Activated T-cell treated with anti-CD3 and anti-CD28 coated beads, Interleukin-2, amount 50 U/mL, for 4 hours (primary cell): Measurements from ENCODE around the gene ITPKB. TPM values are rescaled to one million over a fixed set of nuclear protein-coding genes. Genes with fewer than 3 reads are reported as not detected.
"Not testable (repeated sequence)": the region's sequence is repeated elsewhere in the genome, so short reads cannot be mapped to it uniquely, and the experiment has no call there.

Source experiments
- ATAC-seq, 2 donors: fragments of 200-7000 bp; cut with Tn5 transposase; one replicate each; pipeline ENCODE4 v1.10.0; 2021
- DNase-seq: peaks from one replicate; pipeline ENCODE4 v3.0.0-alpha.2; 2020
- H3K27me3 Mint-ChIP-seq: one replicate; pipeline ENCODE4 v1.8.0; 2021; ENCODE audit warnings: low read depth, mixed read lengths
- H3K36me3 Mint-ChIP-seq: one replicate; pipeline ENCODE4 v1.8.0; 2022; ENCODE audit warnings: mixed read lengths; ENCODE audit not compliant: insufficient read depth
- H3K4me1 Mint-ChIP-seq: one replicate; pipeline ENCODE4 v1.8.0; 2021; ENCODE audit warnings: low read depth, mixed read lengths
- H3K4me3 Mint-ChIP-seq: one replicate; pipeline ENCODE4 v1.8.0; 2021; ENCODE audit warnings: mild to moderate bottlenecking, moderate library complexity, mixed read lengths
- H3K9me3 Mint-ChIP-seq: one replicate; pipeline ENCODE4 v1.8.0; 2021; ENCODE audit warnings: mixed read lengths
- total RNA-seq, 3 donors: library from RNA; stranded (reverse); gene quantifications; one replicate each; pipeline ENCODE4 v1.2.1, GENCODE V29; 2021

Gene ITPKB
- total RNA-seq, 3 donors from 2014 or later, result 26.2 to 28.3 (median 27.7) TPM

DNA sequence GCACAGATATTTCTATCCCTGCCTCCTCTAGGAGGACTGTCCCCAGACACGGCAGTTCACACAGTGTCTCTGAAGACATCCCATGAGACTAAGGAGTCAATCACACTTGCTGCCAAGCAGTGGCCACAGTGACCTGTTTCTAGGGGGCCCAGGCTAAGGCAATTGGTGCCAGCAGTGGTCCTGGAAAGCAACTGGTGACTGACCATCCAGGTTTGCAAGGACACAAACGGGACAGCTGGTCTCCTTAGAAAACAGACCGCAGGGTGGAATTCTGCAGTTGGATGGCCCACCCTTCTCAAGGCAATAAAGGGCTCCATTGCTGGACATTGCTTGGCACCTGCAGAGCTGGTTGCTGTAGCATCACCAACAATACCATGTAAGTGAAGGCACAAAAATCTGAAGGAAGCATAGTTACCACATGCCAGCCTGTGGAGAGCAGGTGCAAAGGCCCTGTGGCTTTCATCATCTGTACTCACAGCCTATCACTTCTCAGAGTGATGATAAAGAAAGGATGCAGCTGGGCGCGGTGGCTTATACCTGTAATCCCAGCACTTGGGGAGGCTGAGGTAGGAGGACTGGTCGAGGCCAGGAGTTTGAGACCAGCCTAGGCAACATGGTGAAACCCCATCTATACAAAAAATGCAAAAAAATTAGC, 109.1 kb downstream of the ITPKB start:
- Mint-ChIP-seq H3K27me3 (no peaks in the 10 kb centered on the region), H3K36me3 (peaks cover 12% of the 10 kb centered on the region), H3K4me3 (no peak overlapping the region), H3K9me3 (no peaks in the 10 kb centered on the region), H3K4me1 (peaks cover 57% of the 10 kb centered on the region)
- DNase-seq (no peak), ATAC-seq (no peak)

DNA sequence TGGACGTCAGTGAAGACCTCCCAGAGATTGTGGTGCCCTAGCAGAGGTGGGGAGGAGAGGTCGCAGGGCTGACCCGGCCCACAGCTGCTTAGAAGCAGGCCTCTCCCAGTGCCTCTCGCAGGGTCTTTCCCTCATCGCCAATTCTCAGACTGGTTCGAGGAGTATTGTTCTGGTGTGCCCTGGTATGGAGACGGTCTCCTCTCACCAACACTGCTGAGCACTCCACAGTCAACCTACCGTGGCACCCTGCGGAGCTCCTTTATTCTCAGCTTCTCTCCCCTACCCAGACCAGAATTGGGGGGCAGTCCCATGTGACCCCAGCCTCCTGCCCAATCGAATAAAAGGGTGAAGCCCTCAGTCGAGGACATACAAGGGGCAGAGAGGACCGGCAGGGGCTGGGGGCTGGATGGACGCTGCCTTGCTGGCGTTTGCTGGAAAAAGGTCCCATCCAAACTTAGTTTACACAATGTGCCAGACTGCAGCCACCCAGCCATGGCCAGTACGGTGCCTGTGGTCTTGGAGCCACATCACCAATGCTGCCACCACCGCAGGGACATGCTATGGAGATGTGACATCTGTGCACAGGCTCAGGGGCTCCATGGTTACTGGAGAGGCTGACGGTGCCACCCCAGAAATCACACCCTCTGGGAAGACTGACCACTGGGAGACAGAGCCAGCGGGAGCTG, 109.7 kb downstream of the ITPKB start:
- Mint-ChIP-seq H3K4me1 (peaks cover 52% of the 10 kb centered on the region), H3K9me3 (no peaks in the 10 kb centered on the region), H3K27me3 (no peaks in the 10 kb centered on the region), H3K36me3 (peaks cover 11% of the 10 kb centered on the region), H3K4me3 (no peak overlapping the region)
- DNase-seq (no peak), ATAC-seq (no peak)

DNA sequence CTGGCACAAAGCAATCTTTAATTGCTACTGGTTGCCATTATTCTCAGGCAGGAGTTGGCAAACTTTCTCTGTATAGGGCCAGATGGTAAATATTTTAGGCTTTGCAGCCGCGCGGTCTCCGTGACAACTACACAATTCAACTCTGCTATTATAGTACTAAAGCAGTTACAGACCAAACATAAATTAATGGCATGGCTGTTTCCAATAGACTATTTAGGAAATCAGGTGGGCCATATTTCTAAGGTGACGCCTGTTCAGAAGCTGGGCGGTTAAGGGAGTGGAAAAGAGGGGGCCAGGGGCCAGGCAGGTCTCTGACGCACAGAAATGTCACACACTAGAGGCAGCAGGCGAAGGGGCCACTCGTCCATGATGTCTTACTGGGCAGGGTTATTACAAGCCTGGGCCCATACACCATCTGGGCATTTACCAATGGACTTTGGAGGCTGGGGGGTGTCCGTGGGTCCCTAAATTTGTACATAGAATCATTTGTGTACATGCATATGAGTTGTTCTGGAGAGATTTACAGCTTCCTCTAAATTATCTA, 110.4 kb downstream of the ITPKB start:
- DNase-seq (no peak), ATAC-seq (no peak)
- Mint-ChIP-seq H3K27me3 (no peaks in the 10 kb centered on the region), H3K36me3 (peaks cover 9% of the 10 kb centered on the region), H3K4me1 (peaks cover 47% of the 10 kb centered on the region), H3K4me3 (no peak overlapping the region), H3K9me3 (no peaks in the 10 kb centered on the region)

DNA sequence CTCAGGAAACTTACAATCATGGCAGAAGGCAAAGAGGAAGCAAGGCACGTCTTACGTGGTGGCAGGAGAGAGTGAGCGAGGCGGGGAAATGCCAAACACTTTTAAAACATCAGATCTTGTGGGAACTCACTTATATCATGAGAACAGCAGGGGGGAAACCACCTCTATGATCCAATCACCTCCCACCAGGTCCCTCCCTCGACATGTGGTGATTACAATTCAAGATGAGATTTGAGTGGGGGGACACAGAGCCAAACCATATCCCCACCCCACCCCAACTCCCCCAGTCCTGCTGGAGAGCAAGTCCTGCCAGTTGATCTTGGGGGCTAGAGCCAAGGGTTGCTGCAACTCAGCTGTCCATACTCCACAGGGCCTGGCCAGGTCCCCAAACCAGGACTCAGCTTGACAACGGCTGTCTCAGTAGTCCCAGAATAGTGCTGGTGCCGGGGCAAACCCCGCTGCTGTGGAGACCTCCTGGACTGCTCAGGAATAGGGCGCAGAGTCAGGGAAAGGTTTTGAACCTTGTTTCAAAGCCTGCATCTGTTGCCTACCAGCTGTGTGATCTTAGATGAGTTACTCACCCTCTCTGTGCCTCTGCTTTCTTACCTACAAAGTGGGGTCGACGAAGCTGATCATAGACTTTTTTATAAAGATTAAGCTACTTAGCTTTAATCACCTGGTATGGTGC, 111.0 kb downstream of the ITPKB start:
- ATAC-seq (peak in 1 of 2 donors; percentile 54), DNase-seq (peak; percentile 40)
- no peak overlapping the region for H3K4me3 Mint-ChIP-seq
- H3K4me1 Mint-ChIP-seq, result peaks cover 41% of the 10 kb centered on the region
- no peaks in the 10 kb centered on the region for H3K9me3 Mint-ChIP-seq
- H3K27me3 Mint-ChIP-seq, result no peaks in the 10 kb centered on the region
- H3K36me3 Mint-ChIP-seq, result peaks cover 9% of the 10 kb centered on the region

DNA sequence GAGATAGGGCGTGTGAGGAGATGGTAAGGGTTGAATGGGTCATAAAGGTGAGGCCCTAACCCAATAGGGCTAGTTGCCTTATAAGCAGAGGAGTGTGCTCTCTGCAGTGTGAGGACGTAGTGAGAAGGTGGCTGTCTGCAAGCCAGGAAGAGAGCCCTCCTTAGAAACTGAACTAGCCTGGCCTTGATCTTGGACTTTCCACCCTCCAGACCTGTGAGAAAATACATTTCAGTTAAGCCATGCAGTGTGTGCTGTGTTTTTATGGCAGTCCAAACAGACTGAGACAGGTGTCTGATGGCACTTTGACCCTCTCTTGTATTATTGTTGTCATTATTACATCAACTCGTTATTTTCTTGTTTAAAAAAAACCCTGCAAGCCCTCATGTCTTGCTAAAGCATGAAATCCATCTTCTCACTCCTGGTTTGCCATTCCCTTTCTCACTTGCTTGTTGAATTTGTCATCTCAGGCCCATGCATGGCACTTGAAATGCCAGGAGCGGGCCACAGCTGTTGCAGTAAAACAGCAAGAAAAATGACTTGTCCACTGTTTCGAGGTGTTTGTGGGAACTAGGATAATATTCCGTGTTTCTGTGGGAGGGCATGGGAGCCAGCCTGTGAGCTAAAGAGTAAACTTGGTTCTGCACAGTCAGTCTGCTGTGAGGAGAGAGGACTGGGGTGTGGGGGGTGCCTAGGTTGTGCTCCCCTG, 111.9 kb downstream of the ITPKB start:
- Mint-ChIP-seq H3K9me3 (no peaks in the 10 kb centered on the region), H3K4me3 (no peak overlapping the region), H3K36me3 (peaks cover 7% of the 10 kb centered on the region), H3K4me1 (peaks cover 32% of the 10 kb centered on the region), H3K27me3 (no peaks in the 10 kb centered on the region)
- DNase-seq, result no peak
- peak; percentile 9 to 27 for ATAC-seq

DNA sequence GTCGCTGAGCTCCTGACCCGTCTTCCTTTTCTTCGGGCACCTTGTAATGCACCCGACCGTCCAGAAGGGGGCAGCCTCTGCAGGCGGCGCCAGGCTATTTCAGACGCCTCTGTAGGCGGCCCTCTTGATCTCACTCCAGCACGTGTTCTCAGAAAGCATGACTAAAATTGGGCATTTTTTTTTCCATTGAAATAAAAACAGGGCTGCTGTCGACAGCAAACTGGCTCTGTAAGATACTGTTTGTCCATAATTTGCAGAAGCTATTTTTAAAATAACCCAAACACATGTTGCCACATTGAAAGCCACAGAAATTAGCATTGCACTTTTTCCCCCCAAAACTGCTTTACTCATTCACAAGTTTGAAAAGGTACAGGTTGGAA, 112.5 kb downstream of the ITPKB start:
- Mint-ChIP-seq H3K9me3 (no peaks in the 10 kb centered on the region), H3K36me3 (peaks cover 4% of the 10 kb centered on the region), H3K27me3 (no peaks in the 10 kb centered on the region), H3K4me1 (peaks cover 28% of the 10 kb centered on the region), H3K4me3 (peak overlapping the region; percentile 48)
- ATAC-seq (peak; percentile 78 to 80), DNase-seq (peak; percentile 81)

DNA sequence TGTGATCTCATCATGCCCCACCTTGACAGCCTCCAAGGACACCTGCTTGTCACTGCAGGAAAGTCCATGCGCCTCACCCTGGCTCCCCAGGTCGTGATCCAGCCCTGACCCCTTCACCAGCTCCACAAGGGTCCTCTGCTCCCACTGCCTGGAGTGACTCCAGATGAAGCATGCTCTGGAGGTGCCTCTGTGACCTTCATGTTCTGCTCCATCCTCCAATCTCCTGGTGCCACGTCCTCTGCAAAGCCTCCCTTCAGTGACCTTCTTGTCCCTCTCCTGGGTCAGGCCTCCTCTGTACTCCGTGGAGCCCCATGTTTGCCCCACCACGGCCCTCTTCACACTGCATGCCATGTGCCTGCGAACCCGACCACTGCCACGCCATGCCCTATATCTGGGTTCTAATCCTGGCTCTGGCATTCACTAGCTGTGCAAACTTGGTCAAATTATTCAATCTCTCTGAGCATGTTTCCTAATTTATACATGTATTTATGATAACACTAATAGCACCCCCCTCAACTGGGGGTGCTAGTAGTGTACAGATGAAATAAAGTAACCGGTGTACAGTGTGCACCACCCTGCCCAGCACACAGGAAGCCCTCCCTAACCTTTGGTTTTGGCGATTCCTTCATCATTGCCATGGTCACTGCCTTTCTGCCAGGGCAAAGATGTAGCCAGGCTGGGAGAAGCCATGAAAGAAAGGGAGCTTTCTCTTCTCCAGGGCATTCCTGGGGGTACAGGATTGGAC, 113.1 kb downstream of the ITPKB start:
- Mint-ChIP-seq H3K4me3 (peak overlapping the region; percentile 48), H3K9me3 (no peaks in the 10 kb centered on the region), H3K4me1 (peaks cover 27% of the 10 kb centered on the region), H3K27me3 (no peaks in the 10 kb centered on the region), H3K36me3 (peaks cover 2% of the 10 kb centered on the region)
- DNase-seq, result no peak
- peak; percentile 29 to 38 for ATAC-seq

DNA sequence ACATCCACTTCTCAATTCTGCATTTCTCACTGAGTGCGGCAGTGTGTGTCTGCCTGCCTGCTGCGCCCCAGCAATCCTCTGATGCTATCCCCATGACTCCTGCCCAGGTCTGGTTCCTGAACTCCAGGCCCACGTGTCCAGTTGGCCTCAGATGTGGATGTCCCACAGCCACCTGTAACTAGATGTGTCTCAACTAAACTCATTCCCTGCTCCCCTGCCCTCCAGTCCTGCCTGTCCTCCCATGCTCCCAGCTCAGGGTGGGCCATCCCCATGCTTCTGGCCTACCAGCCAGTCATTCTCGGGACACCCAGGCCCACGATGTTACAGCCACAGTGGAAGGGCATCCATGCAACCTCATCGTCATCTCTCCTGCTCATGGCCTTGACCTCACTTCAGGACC, 113.8 kb downstream of the ITPKB start:
- ATAC-seq (no peak), DNase-seq (no peak)
- no peaks in the 10 kb centered on the region for H3K27me3 Mint-ChIP-seq
- no peak overlapping the region for H3K4me3 Mint-ChIP-seq
- peaks cover 2% of the 10 kb centered on the region for H3K36me3 Mint-ChIP-seq
- H3K9me3 Mint-ChIP-seq, result no peaks in the 10 kb centered on the region
- H3K4me1 Mint-ChIP-seq, result peaks cover 27% of the 10 kb centered on the region

DNA sequence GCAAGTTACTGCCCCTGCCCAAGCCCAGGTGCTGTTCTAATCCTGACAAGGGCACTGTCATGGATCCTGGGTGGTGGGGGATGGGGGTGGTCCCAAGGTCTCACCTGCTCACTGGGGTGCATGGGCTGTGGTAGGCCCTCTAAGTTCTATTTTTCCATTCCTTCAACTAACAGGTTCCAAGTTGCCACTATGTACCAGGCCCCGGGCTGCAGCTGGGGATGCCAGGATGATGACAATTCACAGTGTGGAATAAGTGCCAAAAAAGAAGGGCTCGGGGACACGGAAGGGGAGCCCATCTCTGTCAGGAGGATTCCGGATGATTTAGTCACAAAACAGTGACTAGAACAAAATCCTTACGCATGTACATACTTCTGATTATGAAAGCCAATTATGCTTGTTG, 114.6 kb downstream of the ITPKB start:
- H3K4me3 Mint-ChIP-seq, result no peak overlapping the region
- H3K4me1 Mint-ChIP-seq, result peaks cover 27% of the 10 kb centered on the region
- H3K27me3 Mint-ChIP-seq, result no peaks in the 10 kb centered on the region
- DNase-seq (no peak), ATAC-seq (no peak)
- no peaks in the 10 kb centered on the region for H3K9me3 Mint-ChIP-seq
- peaks cover 2% of the 10 kb centered on the region for H3K36me3 Mint-ChIP-seq

DNA sequence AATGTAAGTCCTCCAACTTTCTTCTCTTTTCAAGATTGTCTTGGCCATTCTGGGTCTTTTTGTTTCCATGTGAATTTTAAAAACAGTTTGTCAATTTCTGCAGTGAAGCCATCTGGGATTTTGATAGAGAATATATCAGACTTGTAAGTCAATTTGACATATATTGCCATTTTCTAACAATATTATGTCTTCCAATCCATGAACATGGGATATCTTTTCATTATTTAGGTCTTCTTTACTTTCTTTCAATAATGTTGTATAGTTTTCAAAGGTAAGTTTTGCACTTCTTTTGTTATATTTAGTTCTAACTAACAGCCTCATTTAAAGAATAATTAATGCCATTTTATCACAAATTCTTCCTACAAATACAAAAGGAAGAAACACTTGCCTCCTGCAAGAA, 117.1 kb downstream of the ITPKB start:
- peaks cover 13% of the 10 kb centered on the region for H3K4me1 Mint-ChIP-seq
- ATAC-seq (no peak), DNase-seq (no peak)
- H3K27me3 Mint-ChIP-seq, result no peaks in the 10 kb centered on the region
- no peak overlapping the region for H3K4me3 Mint-ChIP-seq
- H3K36me3 Mint-ChIP-seq, result peaks cover 2% of the 10 kb centered on the region
- no peaks in the 10 kb centered on the region for H3K9me3 Mint-ChIP-seq

DNA sequence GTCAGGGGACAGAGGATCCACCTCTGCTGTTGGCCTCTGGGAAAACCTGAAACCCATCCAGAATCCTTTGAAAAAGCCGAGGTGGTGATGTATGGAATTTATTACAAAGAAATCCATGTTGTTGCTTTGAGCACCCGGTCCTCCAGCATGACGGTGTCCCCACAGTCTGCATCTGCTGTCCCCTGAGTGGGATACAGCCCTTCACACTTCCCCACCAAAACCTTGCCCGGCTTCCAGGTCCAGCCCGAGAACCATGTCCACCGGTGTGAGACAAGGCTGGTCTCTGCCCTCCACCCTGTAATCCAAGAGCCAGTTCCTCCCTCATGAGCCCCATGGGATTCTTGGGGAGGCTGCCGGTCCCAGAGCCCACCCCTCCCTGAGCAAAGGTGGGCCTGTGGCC, 120.1 kb downstream of the ITPKB start:
- Mint-ChIP-seq H3K4me3 (no peak overlapping the region), H3K9me3 (no peaks in the 10 kb centered on the region), H3K4me1 (no peaks in the 10 kb centered on the region), H3K36me3 (no peaks in the 10 kb centered on the region), H3K27me3 (no peaks in the 10 kb centered on the region)
- no peak for DNase-seq
- no peak for ATAC-seq

DNA sequence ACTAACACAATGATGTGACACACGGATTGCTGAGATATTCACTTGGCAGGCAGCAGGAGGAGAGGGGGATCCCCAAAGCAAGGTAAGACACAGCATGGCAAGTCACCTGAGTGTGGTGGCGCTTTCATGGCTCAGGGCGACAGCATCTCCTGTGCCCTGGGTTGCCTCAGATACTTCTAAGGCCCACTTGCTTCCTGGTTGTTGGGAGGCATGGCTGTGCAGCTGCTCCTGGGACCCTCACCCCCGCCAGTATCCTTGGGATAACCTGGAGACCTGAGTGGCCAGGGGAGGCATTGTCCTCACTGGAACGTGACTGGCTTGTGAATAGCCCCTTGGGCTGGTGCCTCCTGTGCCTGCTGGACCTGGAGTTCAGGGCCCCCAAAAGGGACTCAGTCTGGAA, 120.7 kb downstream of the ITPKB start:
- no peak overlapping the region for H3K4me3 Mint-ChIP-seq
- ATAC-seq (no peak), DNase-seq (no peak)
- H3K27me3 Mint-ChIP-seq, result no peaks in the 10 kb centered on the region
- no peaks in the 10 kb centered on the region for H3K9me3 Mint-ChIP-seq
- H3K4me1 Mint-ChIP-seq, result no peaks in the 10 kb centered on the region
- H3K36me3 Mint-ChIP-seq, result no peaks in the 10 kb centered on the region

DNA sequence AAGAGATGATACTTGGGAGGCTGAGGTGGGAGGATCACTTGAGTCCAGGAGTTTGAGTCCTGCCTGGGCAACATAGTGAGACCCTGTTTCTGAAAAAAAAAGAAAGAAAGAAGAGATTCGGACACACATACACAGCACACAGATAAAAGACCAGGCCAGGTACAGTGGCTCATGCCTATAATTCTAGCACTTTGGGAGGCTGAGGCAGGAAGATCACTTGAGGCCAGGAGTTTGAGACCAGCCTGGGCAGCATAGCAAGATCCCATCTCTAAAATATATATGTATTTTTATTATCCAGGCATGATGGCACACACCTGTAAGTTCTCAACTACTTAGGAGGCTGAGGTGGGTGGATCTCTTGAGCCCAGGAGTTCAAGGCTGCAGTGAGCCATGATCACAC, 121.4 kb downstream of the ITPKB start:
- ATAC-seq, H3K36me3 Mint-ChIP-seq, H3K4me3 Mint-ChIP-seq, DNase-seq, H3K9me3 Mint-ChIP-seq, H3K4me1 Mint-ChIP-seq, H3K27me3 Mint-ChIP-seq: not testable (repeated sequence)

DNA sequence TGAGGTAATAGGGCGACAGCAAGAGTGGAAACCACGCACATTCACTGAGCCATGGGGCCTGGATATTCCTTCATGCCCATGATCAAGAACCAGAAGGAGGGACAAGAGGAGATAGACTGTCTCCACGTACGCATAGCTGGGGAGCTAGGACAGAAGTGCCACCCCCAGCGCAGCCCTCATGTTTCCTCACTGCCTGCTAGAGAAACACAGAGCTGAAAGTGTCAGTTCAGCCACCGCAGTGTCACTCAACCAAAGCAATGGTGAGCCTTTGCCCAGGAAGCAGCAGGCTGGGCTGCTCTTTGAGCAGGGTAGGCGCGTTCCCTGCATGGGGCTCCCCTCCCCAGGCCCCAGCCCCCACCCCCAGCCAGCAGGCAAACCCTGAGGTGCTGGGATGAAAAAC, 122.0 kb downstream of the ITPKB start:
- DNase-seq (no peak), ATAC-seq (no peak)
- no peaks in the 10 kb centered on the region for H3K27me3 Mint-ChIP-seq
- no peaks in the 10 kb centered on the region for H3K36me3 Mint-ChIP-seq
- H3K4me1 Mint-ChIP-seq, result no peaks in the 10 kb centered on the region
- no peak overlapping the region for H3K4me3 Mint-ChIP-seq
- H3K9me3 Mint-ChIP-seq, result no peaks in the 10 kb centered on the region
